Liver (tissue), 3 donors: ENCODE results near the gene PCDHGA10.
"Not testable (repeated sequence)": the region's sequence is repeated elsewhere in the genome, so short reads cannot be mapped to it uniquely, and the experiment has no call there.

ENCODE experiments used
- RAD21 ChIP-seq, 2 donors: IDR thresholded peaks; 2 replicates each; pipeline ENCODE4 v1.6.1; 2016; ENCODE audit warnings: antibody characterized with exemption in 2 of 2, mild to moderate bottlenecking in 2 of 2
- SP1 ChIP-seq: IDR thresholded peaks from 2 replicates; pipeline ENCODE4 v1.6.1; 2018; ENCODE audit warnings: antibody characterized with exemption, mild to moderate bottlenecking
- YY1 ChIP-seq: IDR thresholded peaks from 2 replicates; pipeline ENCODE4 v1.6.1; 2016; ENCODE audit warnings: antibody characterized with exemption, mild to moderate bottlenecking
- TF ChIP-seq, protein P1 (sequence below): fragments of 150-350 bp; IDR thresholded peaks from 2 replicates; pipeline ENCODE4 v1.5.1; 2017; ENCODE audit warnings: improper control_type of control experiment, low read depth, low read length; ENCODE audit not compliant: missing input control
- TF ChIP-seq, protein P2 (sequence below): IDR thresholded peaks from 2 replicates; pipeline ENCODE4 v1.6.1; 2016; ENCODE audit warnings: antibody characterized with exemption, mild to moderate bottlenecking
- TF ChIP-seq, protein P3 (sequence below): IDR thresholded peaks from 2 replicates; pipeline ENCODE4 v1.6.1; 2016; ENCODE audit warnings: antibody characterized with exemption
- TF ChIP-seq, protein P4 (sequence below): IDR thresholded peaks from 2 replicates; pipeline ENCODE4 v1.6.1; 2016; ENCODE audit warnings: antibody characterized with exemption
- TF ChIP-seq, protein P5 (sequence below): IDR thresholded peaks from 2 replicates; pipeline ENCODE4 v1.6.1; 2016; ENCODE audit warnings: antibody characterized with exemption
- donor health status: healthy.
- donor health status: healthy.

DNA sequence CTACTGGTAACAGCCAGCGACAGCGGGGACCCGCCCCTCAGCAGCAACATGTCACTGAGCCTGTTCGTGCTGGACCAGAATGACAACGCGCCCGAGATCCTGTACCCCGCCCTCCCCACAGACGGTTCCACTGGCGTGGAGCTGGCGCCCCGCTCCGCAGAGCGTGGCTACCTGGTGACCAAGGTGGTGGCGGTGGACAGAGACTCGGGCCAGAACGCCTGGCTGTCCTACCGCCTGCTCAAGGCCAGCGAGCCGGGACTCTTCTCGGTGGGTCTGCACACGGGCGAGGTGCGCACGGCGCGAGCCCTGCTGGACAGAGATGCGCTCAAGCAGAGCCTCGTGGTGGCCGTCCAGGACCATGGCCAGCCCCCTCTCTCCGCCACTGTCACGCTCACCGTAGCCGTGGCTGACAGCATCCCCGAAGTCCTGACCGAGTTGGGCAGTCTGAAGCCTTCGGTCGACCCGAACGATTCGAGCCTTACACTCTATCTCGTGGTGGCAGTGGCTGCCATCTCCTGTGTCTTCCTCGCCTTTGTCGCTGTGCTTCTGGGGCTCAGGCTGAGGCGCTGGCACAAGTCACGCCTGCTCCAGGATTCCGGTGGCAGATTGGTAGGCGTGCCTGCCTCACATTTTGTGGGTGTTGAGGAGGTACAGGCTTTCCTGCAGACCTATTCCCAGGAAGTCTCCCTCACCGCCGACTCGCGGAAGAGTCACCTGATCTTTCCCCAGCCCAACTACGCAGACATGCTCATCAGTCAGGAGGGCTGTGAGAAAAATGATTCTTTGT, 18.2 kb upstream of the PCDHGA10 start:
- not testable (repeated sequence) for TF ChIP-seq SP1; RAD21 (IDR thresholded peaks at IDR 0.05); YY1
- TF ChIP-seq, protein P1, sequence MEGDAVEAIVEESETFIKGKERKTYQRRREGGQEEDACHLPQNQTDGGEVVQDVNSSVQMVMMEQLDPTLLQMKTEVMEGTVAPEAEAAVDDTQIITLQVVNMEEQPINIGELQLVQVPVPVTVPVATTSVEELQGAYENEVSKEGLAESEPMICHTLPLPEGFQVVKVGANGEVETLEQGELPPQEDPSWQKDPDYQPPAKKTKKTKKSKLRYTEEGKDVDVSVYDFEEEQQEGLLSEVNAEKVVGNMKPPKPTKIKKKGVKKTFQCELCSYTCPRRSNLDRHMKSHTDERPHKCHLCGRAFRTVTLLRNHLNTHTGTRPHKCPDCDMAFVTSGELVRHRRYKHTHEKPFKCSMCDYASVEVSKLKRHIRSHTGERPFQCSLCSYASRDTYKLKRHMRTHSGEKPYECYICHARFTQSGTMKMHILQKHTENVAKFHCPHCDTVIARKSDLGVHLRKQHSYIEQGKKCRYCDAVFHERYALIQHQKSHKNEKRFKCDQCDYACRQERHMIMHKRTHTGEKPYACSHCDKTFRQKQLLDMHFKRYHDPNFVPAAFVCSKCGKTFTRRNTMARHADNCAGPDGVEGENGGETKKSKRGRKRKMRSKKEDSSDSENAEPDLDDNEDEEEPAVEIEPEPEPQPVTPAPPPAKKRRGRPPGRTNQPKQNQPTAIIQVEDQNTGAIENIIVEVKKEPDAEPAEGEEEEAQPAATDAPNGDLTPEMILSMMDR, result not testable (repeated sequence)
- TF ChIP-seq, protein P2, sequence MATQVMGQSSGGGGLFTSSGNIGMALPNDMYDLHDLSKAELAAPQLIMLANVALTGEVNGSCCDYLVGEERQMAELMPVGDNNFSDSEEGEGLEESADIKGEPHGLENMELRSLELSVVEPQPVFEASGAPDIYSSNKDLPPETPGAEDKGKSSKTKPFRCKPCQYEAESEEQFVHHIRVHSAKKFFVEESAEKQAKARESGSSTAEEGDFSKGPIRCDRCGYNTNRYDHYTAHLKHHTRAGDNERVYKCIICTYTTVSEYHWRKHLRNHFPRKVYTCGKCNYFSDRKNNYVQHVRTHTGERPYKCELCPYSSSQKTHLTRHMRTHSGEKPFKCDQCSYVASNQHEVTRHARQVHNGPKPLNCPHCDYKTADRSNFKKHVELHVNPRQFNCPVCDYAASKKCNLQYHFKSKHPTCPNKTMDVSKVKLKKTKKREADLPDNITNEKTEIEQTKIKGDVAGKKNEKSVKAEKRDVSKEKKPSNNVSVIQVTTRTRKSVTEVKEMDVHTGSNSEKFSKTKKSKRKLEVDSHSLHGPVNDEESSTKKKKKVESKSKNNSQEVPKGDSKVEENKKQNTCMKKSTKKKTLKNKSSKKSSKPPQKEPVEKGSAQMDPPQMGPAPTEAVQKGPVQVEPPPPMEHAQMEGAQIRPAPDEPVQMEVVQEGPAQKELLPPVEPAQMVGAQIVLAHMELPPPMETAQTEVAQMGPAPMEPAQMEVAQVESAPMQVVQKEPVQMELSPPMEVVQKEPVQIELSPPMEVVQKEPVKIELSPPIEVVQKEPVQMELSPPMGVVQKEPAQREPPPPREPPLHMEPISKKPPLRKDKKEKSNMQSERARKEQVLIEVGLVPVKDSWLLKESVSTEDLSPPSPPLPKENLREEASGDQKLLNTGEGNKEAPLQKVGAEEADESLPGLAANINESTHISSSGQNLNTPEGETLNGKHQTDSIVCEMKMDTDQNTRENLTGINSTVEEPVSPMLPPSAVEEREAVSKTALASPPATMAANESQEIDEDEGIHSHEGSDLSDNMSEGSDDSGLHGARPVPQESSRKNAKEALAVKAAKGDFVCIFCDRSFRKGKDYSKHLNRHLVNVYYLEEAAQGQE, result not testable (repeated sequence)
- TF ChIP-seq, protein P3, sequence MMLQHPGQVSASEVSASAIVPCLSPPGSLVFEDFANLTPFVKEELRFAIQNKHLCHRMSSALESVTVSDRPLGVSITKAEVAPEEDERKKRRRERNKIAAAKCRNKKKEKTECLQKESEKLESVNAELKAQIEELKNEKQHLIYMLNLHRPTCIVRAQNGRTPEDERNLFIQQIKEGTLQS, result not testable (repeated sequence)
- TF ChIP-seq, protein P4, sequence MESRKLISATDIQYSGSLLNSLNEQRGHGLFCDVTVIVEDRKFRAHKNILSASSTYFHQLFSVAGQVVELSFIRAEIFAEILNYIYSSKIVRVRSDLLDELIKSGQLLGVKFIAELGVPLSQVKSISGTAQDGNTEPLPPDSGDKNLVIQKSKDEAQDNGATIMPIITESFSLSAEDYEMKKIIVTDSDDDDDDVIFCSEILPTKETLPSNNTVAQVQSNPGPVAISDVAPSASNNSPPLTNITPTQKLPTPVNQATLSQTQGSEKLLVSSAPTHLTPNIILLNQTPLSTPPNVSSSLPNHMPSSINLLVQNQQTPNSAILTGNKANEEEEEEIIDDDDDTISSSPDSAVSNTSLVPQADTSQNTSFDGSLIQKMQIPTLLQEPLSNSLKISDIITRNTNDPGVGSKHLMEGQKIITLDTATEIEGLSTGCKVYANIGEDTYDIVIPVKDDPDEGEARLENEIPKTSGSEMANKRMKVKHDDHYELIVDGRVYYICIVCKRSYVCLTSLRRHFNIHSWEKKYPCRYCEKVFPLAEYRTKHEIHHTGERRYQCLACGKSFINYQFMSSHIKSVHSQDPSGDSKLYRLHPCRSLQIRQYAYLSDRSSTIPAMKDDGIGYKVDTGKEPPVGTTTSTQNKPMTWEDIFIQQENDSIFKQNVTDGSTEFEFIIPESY, result not testable (repeated sequence)
- TF ChIP-seq, protein P5, sequence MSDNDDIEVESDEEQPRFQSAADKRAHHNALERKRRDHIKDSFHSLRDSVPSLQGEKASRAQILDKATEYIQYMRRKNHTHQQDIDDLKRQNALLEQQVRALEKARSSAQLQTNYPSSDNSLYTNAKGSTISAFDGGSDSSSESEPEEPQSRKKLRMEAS, result not testable (repeated sequence)
